22Rv1 (cell line): ENCODE data around the gene TUBB4B.

ENCODE experiments used
- H3K27ac ChIP-seq: fragments of 450-650 bp; 2 replicates; pipeline ENCODE4 v1.5.1; 2017
- ZFX ChIP-seq: fragments of 450-650 bp; IDR thresholded peaks from 2 replicates; pipeline ENCODE4 v1.6.1; 2017; ENCODE audit warnings: antibody characterized with exemption, borderline replicate concordance
- TF ChIP-seq, protein P1 (sequence below): fragments of 450-650 bp; IDR thresholded peaks from 2 replicates; pipeline ENCODE4 v1.5.1; 2017; ENCODE audit warnings: mild to moderate bottlenecking

The TUBB4B gene

DNA sequence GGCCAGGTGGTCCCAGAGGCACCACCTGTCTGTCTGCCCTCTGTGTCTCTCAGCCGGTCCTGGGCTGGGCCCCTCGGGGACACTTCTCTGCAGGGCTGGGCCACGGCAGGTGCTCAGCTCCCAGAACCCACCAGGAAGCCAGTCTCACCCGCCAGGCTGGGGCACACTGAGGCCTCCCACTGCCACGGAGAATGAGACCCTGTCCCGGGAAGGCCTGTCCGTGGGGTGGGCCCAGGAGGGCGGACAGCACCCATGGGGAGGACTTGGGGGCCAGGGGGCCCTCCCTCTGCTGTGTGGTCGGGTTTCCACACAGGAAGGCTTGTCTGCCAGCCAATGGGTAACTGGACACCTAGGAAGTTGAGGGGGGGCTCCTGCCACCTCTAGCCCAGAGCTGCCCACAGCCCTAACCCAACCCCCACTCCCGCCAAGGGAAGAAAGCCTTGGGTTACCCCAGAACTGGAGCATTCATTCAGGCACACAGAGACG is 4.1 kb upstream of the TUBB4B start:
- H3K27ac ChIP-seq, result peak overlapping the region; percentile 97
- TF ChIP-seq, protein P1, sequence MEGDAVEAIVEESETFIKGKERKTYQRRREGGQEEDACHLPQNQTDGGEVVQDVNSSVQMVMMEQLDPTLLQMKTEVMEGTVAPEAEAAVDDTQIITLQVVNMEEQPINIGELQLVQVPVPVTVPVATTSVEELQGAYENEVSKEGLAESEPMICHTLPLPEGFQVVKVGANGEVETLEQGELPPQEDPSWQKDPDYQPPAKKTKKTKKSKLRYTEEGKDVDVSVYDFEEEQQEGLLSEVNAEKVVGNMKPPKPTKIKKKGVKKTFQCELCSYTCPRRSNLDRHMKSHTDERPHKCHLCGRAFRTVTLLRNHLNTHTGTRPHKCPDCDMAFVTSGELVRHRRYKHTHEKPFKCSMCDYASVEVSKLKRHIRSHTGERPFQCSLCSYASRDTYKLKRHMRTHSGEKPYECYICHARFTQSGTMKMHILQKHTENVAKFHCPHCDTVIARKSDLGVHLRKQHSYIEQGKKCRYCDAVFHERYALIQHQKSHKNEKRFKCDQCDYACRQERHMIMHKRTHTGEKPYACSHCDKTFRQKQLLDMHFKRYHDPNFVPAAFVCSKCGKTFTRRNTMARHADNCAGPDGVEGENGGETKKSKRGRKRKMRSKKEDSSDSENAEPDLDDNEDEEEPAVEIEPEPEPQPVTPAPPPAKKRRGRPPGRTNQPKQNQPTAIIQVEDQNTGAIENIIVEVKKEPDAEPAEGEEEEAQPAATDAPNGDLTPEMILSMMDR, result no peak
- no peak for TF ChIP-seq ZFX

DNA sequence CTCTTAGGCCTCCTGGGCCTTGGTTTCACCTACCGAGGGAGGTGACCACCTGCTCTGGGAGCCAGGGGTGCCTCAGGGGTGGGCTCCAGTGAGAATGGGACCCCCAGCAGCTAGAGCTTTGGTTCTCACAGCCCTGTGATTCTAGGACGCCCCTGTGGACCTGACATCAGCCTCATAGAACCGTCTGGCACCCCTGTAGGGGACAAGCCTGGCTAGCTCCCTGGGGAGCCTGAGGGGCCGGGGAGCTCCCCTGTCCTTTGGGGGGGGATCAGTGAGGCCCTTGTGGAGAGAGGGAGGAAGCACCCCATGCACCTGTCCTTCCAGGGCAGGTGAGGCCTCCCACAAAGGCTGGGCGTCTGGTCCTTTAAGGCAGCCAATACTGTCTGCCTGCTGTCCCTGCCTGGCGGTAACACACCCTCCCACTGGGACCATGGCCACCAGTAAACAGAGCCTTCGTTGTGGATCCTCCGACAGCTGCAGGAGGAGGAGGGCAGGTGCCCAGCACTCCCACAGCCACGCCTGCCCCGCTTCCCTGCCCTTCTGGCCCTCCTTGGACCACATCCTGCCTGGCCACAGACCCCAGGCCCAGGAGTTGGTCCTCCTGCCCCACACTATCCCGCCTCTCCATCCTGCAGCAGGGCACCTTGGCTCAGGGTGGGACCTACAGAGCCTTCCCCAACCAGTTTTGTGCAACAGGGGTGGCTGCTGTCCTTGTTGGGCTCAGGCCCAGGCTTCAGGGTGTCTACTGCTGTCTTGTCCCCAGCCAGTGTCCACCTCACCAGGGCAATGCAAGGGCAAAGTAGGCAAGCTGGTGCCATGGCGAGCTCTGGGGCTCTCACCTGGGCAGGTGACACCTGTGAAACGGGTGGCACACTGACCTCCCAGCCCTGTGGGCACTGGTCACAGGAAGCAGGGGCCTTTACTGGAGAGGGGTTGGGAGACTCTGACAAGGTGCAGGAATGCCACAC is 3.0 kb upstream of the TUBB4B start:
- H3K27ac ChIP-seq, result peak overlapping the region; percentile 97
- TF ChIP-seq ZFX, result no peak
- TF ChIP-seq, protein P1, result no peak

DNA sequence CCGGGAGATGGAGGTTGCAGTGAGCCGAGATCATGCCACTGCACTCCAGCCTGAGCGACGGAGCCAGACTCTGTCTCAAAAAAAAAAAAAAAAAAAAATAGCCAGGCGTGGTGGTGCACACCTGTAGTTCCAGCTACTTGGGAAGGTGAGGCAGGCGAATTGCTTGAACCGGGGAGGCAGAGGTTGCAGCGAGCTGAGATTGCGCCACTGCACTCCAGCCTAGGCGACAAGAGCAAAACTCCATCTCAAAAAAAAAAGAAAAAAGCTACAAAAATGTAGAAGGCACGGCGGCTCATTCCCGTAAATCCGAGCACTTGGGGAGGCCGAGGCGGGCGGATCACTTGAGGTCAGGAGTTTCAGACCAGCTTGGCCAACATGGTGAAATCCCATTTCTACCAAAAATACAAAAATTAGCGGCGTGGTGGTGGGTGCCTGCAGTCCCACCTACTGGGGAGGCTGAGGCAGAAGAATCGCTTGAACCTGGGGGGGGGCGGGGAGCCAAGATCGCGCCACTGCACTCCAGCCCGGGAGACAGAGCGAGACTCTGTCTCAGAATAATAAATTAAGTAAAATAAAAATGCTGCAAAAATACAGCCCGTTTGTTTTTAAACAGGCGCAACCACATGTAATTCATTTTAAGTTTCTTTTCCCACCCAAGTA is 1.4 kb upstream of the TUBB4B start:
- H3K27ac ChIP-seq, result peak overlapping the region; percentile 97

GRCh38 chr9:137240318-137240840 is 708 bp upstream of the TUBB4B start:
- H3K27ac ChIP-seq, result peak overlapping the region; percentile 97
- TF ChIP-seq, protein P1, result no peak; the same call in 1 of the 2 replicates
- TF ChIP-seq ZFX, result no peak

GRCh38 chr9:137241490-137242268 is 592 bp downstream of the TUBB4B start:
- TF ChIP-seq, protein P1, result no peak
- no peak for TF ChIP-seq ZFX
- peak overlapping the region; percentile 97 for H3K27ac ChIP-seq

GRCh38 chr9:137242269-137243203 is 1.4 kb downstream of the TUBB4B start:
- H3K27ac ChIP-seq, result peak overlapping the region; percentile 97
- TF ChIP-seq, protein P1, result no peak
- no peak for TF ChIP-seq ZFX

DNA sequence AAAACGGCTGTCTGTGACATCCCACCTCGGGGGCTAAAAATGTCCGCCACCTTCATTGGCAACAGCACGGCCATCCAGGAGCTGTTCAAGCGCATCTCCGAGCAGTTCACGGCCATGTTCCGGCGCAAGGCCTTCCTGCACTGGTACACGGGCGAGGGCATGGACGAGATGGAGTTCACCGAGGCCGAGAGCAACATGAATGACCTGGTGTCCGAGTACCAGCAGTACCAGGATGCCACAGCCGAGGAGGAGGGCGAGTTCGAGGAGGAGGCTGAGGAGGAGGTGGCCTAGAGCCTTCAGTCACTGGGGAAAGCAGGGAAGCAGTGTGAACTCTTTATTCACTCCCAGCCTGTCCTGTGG is 2.2 kb downstream of the TUBB4B start:
- H3K27ac ChIP-seq, result peak overlapping the region; percentile 97
